ENCODE data around the gene TANK. TPM values are rescaled to one million over a fixed set of nuclear protein-coding genes. Genes with fewer than 3 reads are reported as not detected.
"Not testable (repeated sequence)": the region's sequence is repeated elsewhere in the genome, so short reads cannot be mapped to it uniquely, and the experiment has no call there.

Gene TANK
- total and polyA plus RNA-seq, 3 experiments from 2014 or later: 70.8 to 81.7 (median 75.5) TPM

DNA sequence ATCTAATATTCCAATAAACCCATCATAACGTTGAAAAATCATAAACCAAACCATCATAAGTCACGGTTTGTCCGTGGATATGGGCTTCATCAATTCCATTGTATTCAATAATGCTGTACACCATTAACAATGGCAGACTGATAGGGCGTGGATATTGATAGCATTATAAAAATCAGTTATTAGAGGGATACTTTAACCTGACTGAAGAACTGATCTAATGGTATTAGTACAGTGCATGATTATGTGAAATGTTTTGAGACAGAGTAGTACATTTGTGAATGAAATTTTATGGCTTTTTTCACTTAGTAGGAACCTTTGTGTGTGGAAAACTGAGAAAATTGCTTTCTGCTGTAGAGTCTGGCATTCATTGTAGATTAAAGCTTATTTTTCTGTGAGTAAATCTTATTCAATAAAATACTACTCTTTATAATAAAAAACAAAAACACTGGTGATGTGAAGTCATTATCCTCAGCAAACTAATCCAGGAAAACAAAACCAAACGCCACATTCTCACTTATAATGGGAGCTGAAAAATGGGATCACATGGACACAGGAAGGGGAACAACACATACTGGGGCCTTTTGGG lies 119.1 kb downstream of the TANK start:
- CTCF ChIA-PET; H3K36me3 Mint-ChIP-seq; H3K4me1 ChIP-seq (ENCODE audit: insufficient read depth, low read length); H3K9me3 Mint-ChIP-seq; H3K27ac Mint-ChIP-seq; H3K4me3 ChIP-seq (ENCODE audit: low read length); DNase-seq; H3K4me1 Mint-ChIP-seq; H3K36me3 ChIP-seq (ENCODE audit: insufficient read depth, low read length); POLR2A ChIA-PET; H3K9me3 ChIP-seq (ENCODE audit: low read length); H3K27me3 ChIP-seq (ENCODE audit: insufficient read depth, low read length, poor library complexity, severe bottlenecking); H3K27ac ChIP-seq (ENCODE audit: low read depth, low read length): not testable (repeated sequence)
- peaks cover 3 to 29% of the 10 kb centered on the region in 2 donors for H3K27me3 Mint-ChIP-seq
- H3K4me3 Mint-ChIP-seq: peak overlapping the region in 1 of 7 donors; percentile 38

DNA sequence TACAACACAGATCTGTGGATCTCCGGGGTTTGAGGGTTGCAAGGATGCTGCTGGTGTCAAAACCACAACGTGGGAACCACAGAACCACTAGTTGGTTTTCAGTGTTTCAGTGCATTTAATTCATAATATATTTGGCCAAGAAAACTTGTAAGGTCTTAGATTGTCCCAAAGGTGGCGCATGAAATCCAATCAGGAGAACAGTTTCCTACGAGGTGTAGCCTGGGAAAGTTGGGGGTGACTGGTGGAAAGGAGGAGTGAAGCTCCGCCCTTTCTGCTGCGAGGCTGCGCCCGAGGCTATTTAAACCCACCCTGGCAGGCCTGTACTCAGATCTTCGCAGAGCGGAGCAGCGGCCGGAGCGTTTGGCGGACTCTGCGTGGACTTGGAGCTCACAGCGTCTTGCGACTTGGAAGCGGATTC lies 120.7 kb downstream of the TANK start:
- peak in 2 of 5 donors; percentile 22 to 37 for DNase-seq
- H3K27ac ChIP-seq (ENCODE audit: low read depth, low read length); H3K4me1 Mint-ChIP-seq; H3K9me3 Mint-ChIP-seq; POLR2A ChIA-PET; H3K4me3 Mint-ChIP-seq; H3K36me3 Mint-ChIP-seq; H3K36me3 ChIP-seq (ENCODE audit: insufficient read depth, low read length); H3K27ac Mint-ChIP-seq; H3K4me3 ChIP-seq (ENCODE audit: low read length); H3K27me3 ChIP-seq (ENCODE audit: insufficient read depth, low read length, poor library complexity, severe bottlenecking); H3K9me3 ChIP-seq (ENCODE audit: low read length); H3K4me1 ChIP-seq (ENCODE audit: insufficient read depth, low read length): not testable (repeated sequence)
- H3K27me3 Mint-ChIP-seq: peaks cover 3 to 30% of the 10 kb centered on the region in 2 donors
- CTCF ChIA-PET: interaction anchor here (1.2 kb wide), 1 partner anchor 57 kb away, joined by 3 read pairs; no protein-coding TSS in a partner anchor

DNA sequence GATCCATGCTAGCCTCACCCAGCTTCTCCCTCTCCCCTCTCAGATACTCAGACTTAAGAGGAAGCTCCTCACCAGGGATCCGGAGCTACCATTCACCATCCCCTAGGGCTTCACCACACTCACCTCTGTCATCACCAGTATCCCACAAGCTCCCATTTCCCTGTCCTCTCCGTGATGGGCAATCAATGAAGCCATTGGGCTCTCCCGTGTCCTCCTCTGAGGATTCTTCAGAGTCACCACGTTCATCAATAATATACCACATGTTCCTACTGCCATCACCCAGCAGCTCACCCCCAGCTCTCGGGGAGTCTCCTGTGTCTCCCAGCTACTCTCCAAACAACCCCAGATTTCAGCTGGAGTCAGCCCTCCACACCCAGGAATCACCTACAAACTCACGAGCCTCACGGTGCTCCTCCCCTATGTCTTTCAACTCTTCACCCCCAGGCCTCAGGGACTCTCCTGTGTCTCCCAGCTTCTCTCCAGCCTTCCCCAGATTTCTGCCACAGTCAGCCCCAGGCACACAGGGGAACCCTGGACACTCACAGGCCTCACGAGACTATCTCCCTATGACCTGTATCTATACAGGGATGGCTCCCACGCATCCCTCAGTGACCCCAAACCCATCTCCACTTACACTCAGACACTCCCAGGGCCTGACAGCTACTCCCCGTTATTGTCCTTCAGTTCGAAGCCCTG lies 121.5 kb downstream of the TANK start:
- H3K4me1 Mint-ChIP-seq; H3K9me3 Mint-ChIP-seq; H3K27me3 ChIP-seq (ENCODE audit: insufficient read depth, low read length, poor library complexity, severe bottlenecking); H3K27ac ChIP-seq (ENCODE audit: low read depth, low read length); H3K4me3 Mint-ChIP-seq; DNase-seq; H3K36me3 ChIP-seq (ENCODE audit: insufficient read depth, low read length); H3K4me1 ChIP-seq (ENCODE audit: insufficient read depth, low read length); H3K27ac Mint-ChIP-seq; H3K9me3 ChIP-seq (ENCODE audit: low read length); H3K4me3 ChIP-seq (ENCODE audit: low read length); H3K36me3 Mint-ChIP-seq; POLR2A ChIA-PET: not testable (repeated sequence)
- CTCF ChIA-PET: interaction anchor here (4.6 kb wide), 1 partner anchor 8 kb away, joined by 12 read pairs; no protein-coding TSS in a partner anchor
- H3K27me3 Mint-ChIP-seq: peaks cover 5 to 32% of the 10 kb centered on the region in 2 donors

DNA sequence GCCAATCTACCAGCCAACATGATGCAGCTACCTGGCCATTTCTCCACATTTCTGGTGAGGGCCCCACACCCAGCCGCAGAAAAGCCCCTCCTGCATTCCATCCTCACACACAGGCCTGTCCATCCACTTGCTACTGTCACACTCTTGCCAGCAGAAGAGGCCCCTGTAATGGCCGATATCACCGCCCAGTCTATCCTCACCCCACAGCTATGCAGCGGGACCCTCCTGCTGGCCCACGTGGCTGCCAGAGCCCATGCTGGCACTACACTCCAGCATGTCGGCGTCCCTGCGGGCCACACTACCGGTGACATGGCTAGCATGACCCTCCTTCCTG lies 122.0 kb downstream of the TANK start:
- H3K36me3 Mint-ChIP-seq; H3K36me3 ChIP-seq (ENCODE audit: insufficient read depth, low read length); H3K27ac ChIP-seq (ENCODE audit: low read depth, low read length); H3K4me3 Mint-ChIP-seq; H3K9me3 Mint-ChIP-seq; POLR2A ChIA-PET; H3K4me1 Mint-ChIP-seq; H3K9me3 ChIP-seq (ENCODE audit: low read length); DNase-seq; H3K27ac Mint-ChIP-seq; H3K4me1 ChIP-seq (ENCODE audit: insufficient read depth, low read length); H3K4me3 ChIP-seq (ENCODE audit: low read length); H3K27me3 ChIP-seq (ENCODE audit: insufficient read depth, low read length, poor library complexity, severe bottlenecking): not testable (repeated sequence)
- peaks cover 5 to 26% of the 10 kb centered on the region in 2 donors for H3K27me3 Mint-ChIP-seq
- CTCF ChIA-PET: interaction anchor here (4.6 kb wide), 1 partner anchor 9 kb away, joined by 12 read pairs; no protein-coding TSS in a partner anchor

DNA sequence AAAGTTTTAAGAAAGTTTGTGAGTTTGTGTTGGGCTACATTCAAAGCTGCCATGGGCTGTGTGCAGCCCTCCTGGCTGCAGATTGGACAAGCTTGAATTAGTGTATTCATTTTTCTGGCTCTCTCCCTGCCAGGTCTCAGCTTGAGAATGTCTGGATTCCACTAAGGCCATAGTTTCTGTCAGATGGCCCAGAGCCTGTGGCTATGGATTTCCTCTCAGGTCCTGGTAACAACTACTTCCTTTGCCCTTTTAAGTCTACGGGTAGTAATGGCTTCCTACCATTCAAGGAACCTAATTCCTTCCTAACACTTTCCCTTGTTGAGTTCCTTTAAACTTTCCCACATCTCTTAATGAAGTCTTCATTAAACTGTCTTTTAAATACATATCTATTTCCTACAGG lies 123.7 kb downstream of the TANK start:
- H3K9me3 ChIP-seq (ENCODE audit: low read length): no peaks in the 10 kb centered on the region
- H3K9me3 Mint-ChIP-seq: peaks cover 0 to 3% (median 0%) of the 10 kb centered on the region in 5 donors
- no peak overlapping the region for H3K27ac Mint-ChIP-seq
- H3K36me3 Mint-ChIP-seq: peaks cover 0 to 2% (median 0%) of the 10 kb centered on the region in 3 donors
- peaks cover 0 to 4% (median 0%) of the 10 kb centered on the region in 3 donors for H3K4me1 Mint-ChIP-seq
- H3K27me3 Mint-ChIP-seq: peaks cover 7 to 25% of the 10 kb centered on the region in 2 donors
- H3K4me3 Mint-ChIP-seq: no peak overlapping the region
- H3K27me3 ChIP-seq (ENCODE audit: insufficient read depth, low read length, poor library complexity, severe bottlenecking): no peaks in the 10 kb centered on the region
- ChIA-PET POLR2A (no interaction called here), CTCF (interaction anchor here (4.6 kb wide), 1 partner anchor 10 kb away, joined by 12 read pairs; no protein-coding TSS in a partner anchor)
- H3K36me3 ChIP-seq (ENCODE audit: insufficient read depth, low read length): no peaks in the 10 kb centered on the region
- DNase-seq: no peak
- H3K4me1 ChIP-seq (ENCODE audit: insufficient read depth, low read length): no peaks in the 10 kb centered on the region
- H3K4me3 ChIP-seq (ENCODE audit: low read length): no peak overlapping the region
- no peak overlapping the region for H3K27ac ChIP-seq (ENCODE audit: low read depth, low read length)

Other genes with a start within 250 kb of the TANK start
- 100 to 1,000 TPM; 100 to 106 TPM for gene PSMD14, start 148.0 kb downstream of the TANK start, total RNA-seq
- 53.8 TPM for gene PSMD14, start 148.0 kb downstream of the TANK start, polyA plus RNA-seq

Measured in CD8-positive, alpha-beta memory T cell (primary cell).